T-helper 9 cell (primary cell): ENCODE data around the gene CYP4F3.
"Not testable (repeated sequence)": the region's sequence is repeated elsewhere in the genome, so short reads cannot be mapped to it uniquely, and the experiment has no call there.

ENCODE experiments used
- DNase-seq: peaks from one replicate; pipeline ENCODE4 v3.0.0-alpha.2; 2020

CYP4F3 gene

DNA sequence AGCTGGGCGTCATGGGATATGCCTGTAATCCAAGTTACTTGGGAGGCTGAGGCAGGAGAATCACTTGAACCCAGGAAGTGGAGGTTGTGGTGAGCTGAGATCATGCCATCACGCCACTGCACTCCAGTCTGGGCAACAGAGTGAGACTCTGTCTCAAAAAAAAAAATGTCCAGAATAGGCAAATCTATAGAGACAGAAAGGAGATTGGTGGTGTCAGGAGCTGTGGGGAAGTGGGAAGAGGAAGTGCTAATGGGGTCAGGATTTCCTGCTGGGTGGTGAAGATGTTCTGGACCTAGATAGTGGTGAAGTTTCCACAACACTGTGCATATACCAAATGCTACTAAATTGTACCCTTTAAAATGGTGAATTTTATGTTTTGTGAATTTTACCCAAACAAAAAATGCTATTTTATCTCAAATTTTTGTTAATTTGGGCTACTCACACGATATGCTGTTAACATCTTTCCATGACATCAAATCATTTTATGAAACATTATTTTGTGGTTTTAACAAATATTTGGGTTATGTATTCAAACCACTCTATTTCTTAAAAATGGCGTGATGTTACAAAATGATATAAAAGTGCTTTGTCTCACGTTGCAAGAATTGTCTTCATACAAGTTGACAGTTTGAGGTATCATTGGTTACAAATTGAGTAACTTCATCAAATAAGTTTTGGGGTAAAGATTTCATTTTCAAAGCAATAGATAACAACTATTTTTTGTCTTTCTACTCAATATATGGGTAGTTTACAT is 7.4 kb upstream of the CYP4F3 start:
- DNase-seq: no peak

DNA sequence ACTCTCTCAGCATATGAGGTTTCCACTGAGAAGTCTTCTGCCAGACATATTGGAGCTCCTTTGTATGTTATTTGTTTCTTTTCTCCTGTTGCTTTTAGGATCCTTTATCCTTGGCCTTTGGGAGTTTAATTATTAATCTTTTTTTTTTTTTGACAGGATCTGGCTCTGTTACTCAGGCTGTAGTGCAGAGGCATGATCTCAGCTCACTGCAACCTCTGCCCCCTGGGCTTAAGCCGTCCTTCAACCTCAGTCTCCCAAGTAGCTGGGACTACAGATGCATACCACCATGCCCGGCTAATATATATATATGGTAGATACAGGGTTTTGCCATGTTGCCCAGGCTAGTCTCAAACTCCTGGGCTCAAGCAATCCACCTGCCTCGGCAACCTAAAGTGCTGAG is 6.6 kb upstream of the CYP4F3 start:
- no peak for DNase-seq

DNA sequence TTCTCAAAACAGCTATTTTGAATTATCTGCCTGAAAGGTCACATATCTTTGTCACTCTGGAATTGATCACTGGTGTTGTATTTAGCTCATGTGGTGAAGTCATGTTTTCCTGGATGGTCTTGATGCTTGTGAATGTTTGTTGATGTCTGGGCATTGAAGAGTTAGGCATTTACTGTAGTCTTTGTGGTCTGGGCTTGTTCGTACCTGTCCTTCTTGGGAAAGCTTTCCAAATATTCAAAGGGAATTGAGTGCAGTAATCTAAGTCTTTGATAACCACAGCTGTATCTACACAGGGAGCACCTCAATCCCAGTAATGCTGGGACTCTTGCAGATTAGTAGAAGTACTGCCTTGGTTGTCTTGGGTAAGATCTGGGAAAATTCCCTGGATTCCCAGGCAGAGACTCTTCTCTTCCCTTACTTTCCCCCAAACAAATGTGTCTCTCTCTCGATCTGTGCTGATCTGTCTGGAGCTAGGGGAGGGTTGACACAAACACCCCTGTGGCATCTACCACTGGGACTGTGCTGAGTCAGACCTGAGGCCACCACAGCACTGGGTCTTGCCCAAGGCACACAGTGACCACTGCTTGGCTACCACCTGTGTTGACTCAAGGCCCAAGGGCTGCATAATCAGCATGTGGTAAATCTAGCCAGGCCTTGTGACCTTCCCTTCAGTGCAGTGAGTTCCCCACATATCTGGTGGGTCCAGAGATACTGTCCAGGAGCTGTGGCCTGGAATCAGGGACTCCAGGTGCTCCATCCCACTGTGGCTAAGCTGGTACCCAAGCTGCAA is 5.5 kb upstream of the CYP4F3 start:
- no peak for DNase-seq

DNA sequence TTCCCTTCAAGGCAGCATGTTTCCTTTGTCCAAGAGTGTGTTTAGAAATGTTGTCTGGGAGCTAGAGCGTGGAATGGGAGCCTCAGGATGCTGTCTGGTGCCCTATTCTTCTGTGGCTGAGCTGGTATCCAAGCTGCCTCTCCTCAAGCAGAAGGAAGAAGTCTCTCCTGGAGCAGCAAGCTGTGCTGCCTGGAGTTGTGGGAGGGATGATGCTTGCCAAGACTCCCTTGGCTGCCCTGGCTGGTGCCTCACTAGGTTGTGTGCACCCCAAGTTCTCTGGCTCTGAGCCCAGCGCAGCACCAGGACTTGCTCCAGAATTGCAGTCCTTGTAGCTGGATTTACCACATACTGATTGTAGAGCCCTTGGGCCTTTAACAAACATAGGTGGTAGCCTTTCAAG is 4.7 kb upstream of the CYP4F3 start:
- DNase-seq: no peak

DNA sequence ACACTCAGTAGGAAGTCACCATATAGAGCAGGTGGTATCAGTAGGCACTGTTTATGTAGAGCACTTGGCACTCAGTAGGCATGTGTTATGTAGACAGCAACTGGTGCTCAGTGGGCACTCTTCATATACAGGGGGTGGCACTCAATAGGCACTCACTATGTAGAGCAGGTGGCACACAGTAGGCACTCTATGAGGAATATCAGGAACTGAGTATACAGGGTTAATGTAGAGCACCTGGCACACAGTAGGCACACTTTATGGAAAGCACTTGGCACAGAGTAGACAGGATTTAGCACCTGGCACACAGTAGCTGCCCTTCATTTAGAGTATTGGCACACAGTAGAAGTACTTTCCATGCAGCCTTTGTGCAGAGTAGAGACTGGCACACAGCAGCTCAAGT is 1.1 kb upstream of the CYP4F3 start:
- no peak for DNase-seq

DNA sequence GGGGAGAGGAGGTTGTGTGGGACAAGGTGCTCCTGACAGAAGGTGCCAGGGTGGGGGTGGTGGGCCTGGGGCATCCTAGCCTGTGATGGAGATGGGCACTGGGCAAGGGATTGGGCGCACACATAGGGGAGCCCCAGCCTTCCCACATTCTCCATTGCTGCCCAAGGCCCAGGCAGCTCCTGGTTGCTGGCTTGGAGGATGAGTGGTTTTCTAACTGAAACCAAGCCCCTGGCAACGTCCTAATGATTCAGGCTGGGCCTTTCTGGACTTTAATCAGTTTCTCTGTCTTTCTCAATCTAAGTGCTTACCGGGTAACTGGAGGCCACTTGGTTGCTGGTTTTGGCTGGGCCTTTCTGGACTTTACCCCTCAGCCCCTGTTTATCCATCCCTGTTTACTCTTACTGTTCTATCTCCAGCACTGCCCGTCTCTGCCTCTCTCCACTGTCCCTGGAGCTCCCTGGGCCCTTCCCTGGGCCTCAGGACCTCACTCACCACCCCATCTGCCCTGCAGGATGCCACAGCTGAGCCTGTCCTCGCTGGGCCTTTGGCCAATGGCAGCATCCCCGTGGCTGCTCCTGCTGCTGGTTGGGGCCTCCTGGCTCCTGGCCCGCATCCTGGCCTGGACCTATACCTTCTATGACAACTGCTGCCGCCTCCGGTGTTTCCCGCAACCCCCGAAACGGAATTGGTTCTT is 354 bp downstream of the CYP4F3 start:
- DNase-seq: no peak

DNA sequence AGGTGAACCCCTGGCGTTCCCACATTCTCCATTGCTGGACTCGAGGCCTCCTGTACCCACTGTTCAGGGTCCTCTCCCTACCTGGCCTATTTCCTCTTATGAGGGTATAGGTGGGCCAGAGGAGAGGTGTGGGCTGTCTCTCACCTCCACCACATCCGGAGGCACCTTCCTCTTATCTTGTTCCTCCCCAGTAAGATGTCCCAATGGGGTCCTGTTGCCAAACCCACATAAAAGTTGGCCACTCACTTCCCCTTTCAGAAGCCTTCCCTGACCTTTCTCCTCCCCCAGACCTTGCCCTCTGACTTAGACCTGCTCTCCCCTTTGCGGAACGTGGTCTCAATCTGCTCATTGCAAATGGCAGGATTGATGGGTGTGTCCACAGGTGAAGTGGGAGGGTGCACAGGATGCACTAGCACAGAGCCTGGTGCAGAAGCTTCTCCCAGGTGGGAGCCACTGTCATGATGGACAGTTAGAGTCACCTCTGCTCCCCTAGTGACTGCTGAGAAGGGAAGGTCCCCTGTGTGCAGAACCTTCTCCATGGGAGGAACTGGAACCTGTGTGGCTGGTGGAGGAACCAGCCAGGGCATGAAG is 1.3 kb downstream of the CYP4F3 start:
- DNase-seq: no peak

DNA sequence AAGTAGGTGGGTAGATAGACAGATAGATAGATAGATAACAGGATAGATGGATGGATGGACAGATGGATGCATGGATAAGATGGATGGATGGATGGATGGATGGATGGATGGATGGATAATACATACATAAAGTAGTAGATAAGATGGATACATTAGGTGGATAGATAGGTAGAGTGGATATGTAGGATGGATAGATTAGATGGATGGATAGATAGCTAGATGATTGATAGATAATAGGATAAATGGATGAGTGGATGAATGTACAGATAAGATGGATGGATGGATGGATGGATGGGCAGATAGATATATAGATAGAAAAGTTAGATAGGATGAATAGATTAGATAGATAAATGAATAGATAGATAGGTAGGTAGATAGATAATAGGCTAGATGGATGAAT is 2.1 kb downstream of the CYP4F3 start:
- DNase-seq: no peak

DNA sequence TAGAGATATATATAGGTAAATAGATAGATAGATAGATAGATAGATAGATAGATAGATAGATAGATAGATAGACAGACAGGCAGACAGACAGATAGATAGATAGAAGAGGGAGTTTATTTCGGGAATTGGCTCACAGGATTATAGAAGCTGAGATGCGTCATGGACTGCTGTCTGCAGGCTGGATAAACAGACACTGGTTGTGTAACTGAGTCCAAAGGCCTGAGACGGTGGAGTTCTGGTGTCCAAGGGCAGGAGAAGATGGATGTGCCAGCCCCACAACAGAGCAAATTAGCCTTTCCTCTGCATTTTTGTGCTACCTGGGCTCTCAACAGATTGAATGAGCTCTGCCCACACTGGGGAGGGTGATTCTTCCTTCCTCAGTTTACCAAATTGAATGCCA is 2.7 kb downstream of the CYP4F3 start:
- DNase-seq: no peak

DNA sequence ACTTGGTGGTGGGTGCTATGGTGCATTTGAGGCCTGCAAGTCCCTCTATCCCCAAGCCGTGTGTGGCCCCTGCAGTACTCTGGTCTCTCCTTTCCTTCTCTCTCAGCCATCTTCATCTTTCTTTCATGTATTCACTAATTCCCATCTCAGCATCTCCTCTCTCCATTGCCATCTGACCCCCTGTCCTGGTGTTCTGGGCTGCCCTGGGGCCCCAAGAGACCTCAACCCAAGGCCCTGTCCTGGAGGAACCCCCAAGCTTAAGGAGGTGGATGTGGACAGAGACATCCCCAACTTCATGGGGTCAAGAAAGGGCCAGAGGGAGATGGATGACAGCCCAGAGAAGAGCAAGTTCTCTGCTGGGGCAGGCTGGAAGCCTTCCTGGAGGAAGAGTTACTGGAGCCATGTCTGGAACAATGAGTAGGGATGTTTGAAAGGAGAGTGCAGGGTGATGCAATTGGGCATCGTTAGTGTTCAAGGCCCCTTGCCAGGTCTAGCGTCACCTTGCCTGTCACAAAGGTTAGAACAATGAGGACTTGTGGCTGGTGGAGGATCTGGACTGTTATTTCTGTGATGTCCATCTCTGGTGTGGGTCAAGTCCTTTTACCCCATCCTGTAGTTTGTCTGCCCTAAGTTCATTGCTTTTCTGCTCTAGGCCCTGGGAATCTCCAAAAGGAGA is 3.5 kb downstream of the CYP4F3 start:
- DNase-seq: no peak

DNA sequence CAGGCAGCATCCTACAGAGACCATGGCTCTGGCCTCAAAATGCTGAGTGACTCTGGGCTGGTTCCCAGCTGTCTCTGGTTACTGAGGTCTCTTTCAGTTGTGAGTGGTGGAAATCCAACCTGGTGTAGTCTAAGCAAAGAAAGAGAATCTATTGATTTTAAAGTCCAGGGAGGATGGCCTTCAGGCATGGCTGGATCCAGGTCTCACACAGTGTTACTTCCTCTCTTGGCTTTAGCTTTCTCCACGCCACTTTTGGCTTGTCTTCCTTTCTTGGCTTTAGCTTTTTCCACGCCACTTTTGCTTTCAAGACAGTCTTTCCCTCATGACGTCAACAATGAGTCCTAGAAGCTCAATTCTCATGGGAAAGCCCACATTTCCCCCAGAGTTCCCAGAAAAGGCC is 4.1 kb downstream of the CYP4F3 start:
- no peak for DNase-seq

DNA sequence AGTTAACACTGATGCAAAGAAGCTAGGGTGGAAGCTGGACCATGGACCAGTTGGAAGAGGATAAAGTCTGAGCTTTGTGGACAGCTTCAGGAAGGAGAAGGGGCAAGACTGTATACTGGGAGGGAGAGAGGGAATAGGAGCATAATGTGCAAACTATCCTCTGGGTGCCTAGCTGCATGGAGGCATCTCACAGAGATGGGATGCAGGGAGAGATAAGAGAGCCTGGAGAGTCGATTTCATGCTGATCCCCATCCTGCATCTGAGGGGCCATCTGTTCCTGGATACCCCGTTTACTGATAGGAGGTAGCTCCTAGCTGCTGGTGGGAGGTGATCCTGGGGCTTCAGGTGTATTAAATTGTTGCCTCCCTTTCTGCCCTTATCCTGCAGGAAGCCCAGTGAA is 8.8 kb downstream of the CYP4F3 start:
- DNase-seq: no peak

DNA sequence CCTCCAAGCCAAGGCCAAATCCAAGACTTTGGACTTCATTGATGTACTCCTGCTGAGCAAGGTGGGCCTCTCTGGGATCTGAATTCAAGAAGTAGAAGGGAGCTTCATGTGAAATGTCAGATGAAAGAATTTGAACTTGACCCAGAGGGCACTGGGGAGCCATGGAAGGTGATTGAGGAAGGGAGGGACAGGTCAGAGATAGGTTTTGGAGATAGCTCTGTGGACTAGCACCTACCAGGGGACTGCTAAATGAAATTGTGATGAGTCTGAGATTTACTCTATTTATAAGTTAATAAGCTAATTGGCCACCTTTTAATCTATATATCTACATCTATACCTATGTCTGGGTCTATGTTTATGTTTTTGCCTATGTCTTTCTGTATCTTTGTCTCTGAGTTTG is 9.4 kb downstream of the CYP4F3 start:
- DNase-seq: not testable (repeated sequence)

DNA sequence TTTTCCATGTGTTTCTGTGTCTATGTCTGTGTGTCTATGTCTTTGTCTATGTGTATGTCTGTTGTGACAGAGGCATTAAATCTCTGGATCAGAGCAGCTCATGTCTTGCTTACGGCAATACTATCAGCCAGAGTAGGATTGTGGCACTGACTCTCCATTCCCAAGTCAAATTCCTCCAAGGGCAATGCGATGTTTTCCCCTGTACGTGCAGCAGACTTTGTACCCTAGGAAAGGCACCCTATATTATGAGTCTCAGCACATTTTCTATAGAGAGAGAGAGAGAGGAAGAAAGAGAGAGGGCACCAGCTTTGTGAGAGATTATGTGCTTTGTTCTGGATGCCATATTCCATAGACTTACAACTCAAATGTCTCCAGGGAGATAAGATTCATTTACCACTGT is 11.1 kb downstream of the CYP4F3 start:
- DNase-seq: no peak

DNA sequence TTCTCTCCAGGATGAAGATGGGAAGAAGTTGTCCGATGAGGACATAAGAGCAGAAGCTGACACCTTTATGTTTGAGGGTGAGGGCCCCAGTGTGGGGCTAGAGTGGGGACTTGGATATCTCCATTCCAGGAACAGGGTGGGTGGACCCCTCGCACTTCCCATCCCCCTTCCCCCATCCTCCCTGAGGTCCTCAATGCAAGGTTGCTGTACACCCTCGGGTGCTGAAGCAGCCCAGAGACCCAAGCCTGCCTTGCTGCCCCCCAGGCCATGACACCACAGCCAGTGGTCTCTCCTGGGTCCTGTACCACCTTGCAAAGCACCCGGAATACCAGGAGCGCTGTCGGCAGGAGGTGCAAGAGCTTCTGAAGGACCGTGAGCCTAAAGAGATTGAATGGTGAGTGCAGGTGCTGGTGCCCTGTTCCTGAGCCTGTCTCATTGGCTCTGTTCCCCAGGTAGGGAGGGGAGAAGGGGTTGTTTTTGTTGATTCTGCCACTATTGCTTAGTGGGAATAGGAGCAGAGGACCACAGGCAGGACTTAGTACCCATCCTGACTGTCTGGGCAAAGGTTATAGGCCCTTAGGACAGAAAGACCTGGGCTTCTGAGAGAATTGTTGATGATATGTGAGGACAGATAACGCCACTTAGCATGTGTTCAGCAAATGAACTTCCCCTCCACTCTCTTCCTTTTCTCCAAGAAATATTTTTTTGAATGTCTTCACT is 12.0 kb downstream of the CYP4F3 start:
- DNase-seq: no peak

DNA sequence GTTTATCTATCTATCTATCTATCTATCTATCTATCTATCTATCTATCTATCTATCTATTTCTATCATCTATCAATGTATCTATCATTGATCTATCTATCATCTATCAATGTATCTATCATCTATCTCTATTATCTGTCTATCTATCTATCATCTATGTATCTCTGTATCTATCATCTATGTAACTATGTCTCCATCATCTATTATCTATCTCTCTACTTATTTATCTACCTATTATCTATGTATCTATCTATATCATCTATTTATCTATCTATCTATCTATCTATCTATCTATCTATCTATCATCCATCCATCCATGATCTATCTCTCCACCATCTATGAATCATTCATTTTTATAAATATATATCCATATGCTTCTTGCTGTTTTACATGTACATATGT is 15.8 kb downstream of the CYP4F3 start:
- no peak for DNase-seq

DNA sequence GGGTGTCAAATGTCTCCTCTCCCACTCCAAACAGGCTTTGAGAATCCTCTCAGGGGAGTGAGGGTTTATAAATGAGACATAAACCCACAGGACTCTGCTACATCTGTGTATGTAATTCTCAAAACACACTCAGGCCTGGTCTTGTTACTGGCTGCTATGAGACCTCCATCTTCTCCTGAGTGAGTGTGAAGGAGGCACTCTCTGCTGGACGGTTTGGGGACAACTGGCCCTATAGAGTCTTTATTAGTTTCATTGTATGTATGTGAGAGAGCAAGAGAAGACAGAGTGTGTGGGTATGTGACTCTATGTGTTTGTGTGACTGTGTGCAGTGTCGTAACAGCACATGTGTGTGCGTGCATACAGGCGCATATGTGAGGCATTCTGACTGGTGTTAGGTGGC is 22.6 kb downstream of the CYP4F3 start:
- DNase-seq: no peak

DNA sequence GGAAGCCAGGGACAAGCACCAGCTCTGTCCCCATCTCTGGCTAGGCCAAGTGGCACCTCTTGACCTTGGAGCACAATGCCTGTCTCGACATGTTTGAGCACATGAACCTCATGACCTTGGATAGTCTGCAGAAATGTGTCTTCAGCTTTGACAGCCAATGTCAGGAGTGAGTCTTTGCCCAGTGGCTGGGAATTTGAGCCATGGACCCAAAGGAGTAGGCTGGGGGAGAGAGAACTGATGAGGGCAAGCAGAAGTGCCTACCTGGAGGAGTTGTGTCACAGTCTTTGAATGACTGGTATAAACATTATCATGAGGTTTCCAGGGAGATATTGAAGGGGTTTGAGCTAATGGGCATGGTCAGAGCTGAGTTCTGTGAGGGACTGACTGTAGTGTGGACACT is 25.5 kb downstream of the CYP4F3 start:
- no peak for DNase-seq

DNA sequence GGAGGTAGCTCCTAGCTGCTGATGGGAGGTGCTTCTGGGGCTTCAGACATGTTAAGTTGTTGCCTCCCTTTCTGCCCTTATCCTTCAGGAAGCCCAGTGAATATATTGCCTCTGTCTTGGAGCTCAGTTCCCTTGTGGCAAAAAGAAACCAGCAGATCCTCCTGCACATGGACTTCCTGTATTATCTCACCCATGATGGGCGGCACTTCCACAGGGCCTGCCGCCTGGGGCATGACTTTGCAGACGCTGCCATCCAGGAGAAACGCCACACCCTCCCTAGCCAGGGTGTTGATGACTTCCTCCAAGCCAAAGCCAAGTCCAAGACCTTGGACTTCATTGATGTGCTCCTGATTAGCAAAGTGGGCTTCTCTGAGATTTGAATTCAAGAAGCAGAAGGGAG is 26.2 kb downstream of the CYP4F3 start:
- no peak for DNase-seq

DNA sequence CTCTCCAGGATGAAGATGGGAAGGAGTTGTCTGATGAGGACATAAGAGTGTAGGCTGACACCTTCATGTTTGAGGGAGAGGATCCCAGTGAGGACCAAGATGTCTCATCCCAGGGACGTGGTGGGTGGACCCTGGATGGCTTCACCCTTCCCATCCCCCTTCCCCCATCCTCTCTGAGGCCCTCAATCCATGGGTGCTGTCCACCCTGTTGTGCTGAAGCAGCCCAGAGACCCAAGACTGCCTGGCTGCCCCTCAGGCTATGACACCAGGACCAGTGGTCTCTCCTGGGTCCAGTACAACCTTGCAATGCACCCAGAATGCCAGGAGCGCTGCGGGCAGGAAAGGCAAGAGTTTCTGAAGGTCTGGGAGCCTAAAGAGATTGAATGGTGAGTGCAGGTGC is 28.7 kb downstream of the CYP4F3 start:
- DNase-seq: no peak

DNA sequence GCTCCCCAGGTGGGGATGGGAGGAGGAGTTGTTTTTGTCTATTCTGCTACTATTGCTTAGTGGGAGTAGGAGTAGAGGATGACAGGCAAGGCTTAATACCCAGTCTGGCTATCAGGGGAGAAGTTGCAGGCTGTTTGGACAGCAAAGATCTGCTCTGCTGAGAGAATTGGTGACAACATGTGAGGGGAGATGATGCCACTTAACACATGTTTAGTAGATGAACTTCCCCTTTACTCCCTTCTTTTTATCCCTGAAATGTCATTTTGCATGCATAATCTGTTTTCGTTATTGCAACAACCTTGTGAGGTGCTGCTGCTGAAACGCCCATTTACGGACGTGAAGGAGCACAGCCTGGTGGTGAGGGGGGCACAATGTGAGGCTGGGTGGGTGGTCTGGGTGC is 29.2 kb downstream of the CYP4F3 start:
- no peak for DNase-seq

DNA sequence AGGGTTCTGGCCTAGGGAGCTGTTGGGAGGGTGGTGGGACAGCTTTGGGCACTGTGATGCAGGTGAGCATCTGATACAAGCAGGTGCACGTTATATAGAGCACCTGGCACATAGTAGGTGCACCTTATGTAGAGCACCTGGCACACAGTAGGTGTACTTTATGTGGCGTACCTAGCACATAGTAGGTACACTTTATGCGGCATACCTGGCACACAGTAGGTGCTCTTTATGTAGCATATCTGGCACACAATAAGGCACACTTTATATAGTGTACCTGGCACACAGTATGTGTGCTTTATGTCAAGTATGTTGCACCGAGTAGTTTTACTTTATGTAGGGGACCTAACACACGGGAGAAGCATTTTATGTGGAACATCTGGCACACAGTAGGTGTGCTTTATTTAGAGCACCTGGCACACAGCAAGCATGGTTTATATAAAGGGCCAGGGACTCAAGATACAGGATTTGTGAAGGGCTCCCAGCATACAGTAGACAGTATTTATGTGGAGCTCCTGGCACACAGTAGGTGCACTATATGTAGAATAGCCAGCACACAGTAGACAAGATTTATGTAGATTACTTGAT is 30.6 kb downstream of the CYP4F3 start:
- DNase-seq: no peak
